WTC11 (cell line): ENCODE results near the gene RSPH9. TPM values are rescaled to one million over a fixed set of nuclear protein-coding genes. Genes with fewer than 3 reads are reported as not detected.

Source experiments
- ATAC-seq: fragments of 200-7000 bp; cut with Tn5 transposase; 2 replicates; pipeline ENCODE4 v1.10.0; 2021; ENCODE audit warnings: mild to moderate bottlenecking, moderate library complexity
- CTCF ChIA-PET: fragments of 300-600 bp; sonication (Branson Sonifier 250); formaldehyde crosslinking; loops from one replicate; lab custom pipeline; 2021; ENCODE audit warnings: antibody characterized with exemption; lab: Charles Lee
- POLR2A ChIA-PET: fragments of 350-600 bp; sonication (Branson Sonifier 250); formaldehyde crosslinking; loops from one replicate; lab custom pipeline; 2021; ENCODE audit warnings: antibody characterized with exemption; lab: Charles Lee
- DNase-seq: peaks from one replicate; pipeline ENCODE4 v3.0.0; 2021; ENCODE audit warnings: low spot score
- H3K27ac Mint-ChIP-seq: 2 replicates; pipeline ENCODE4 v1.8.0; 2021; ENCODE audit warnings: mixed read lengths
- H3K27me3 Mint-ChIP-seq: 2 replicates; pipeline ENCODE4 v1.8.0; 2021; ENCODE audit warnings: low read depth, mild to moderate bottlenecking, moderate library complexity, mixed read lengths
- H3K36me3 Mint-ChIP-seq: 2 replicates; pipeline ENCODE4 v1.8.0; 2021; ENCODE audit warnings: mixed read lengths
- H3K4me1 Mint-ChIP-seq: 2 replicates; pipeline ENCODE4 v1.8.0; 2022; ENCODE audit warnings: mixed read lengths
- H3K4me3 Mint-ChIP-seq: 2 replicates; pipeline ENCODE4 v1.8.0; 2021; ENCODE audit warnings: mild to moderate bottlenecking, moderate library complexity, mixed read lengths
- H3K9me3 Mint-ChIP-seq: 2 replicates; pipeline ENCODE4 v1.8.0; 2021; ENCODE audit warnings: mixed read lengths
- FOXJ3 ChIP-seq: sonication (generic); formaldehyde crosslinking; IDR thresholded peaks from 2 replicates; pipeline ENCODE4 v1.9.0; 2021; ENCODE audit warnings: missing genetic modification reagents, mild to moderate bottlenecking, borderline replicate concordance
- JAZF1 ChIP-seq: fragments of 250-450 bp; sonication (Bioruptor Pico); IDR thresholded peaks from 2 replicates; pipeline ENCODE4 v1.9.0; 2021; ENCODE audit warnings: moderate library complexity, mild to moderate bottlenecking, inconsistent platforms
- MLX ChIP-seq: sonication (generic); formaldehyde crosslinking; IDR thresholded peaks from 2 replicates; pipeline ENCODE4 v1.8.1; 2023; ENCODE audit warnings: mild to moderate bottlenecking, missing genetic modification reagents, moderate library complexity
- NFYB ChIP-seq: sonication (generic); formaldehyde crosslinking; conservative IDR thresholded peaks from 2 replicates; pipeline ENCODE4 v1.8.0; 2022; ENCODE audit warnings: low read depth, missing genetic modification reagents
- NR3C1 ChIP-seq: sonication (generic); formaldehyde crosslinking; conservative IDR thresholded peaks from 2 replicates; pipeline ENCODE4 v1.8.1; 2023; ENCODE audit warnings: low read depth, mild to moderate bottlenecking, missing genetic modification reagents
- TCF7 ChIP-seq: sonication (generic); formaldehyde crosslinking; IDR thresholded peaks from 2 replicates; pipeline ENCODE4 v1.8.0; 2022; ENCODE audit warnings: mild to moderate bottlenecking, low read depth, missing genetic modification reagents, moderate library complexity
- ZBTB43 ChIP-seq: sonication (generic); formaldehyde crosslinking; IDR thresholded peaks from 2 replicates; pipeline ENCODE4 v1.8.1; 2023; ENCODE audit warnings: mild to moderate bottlenecking, missing genetic modification reagents
- ZNF396 ChIP-seq: fragments of 250-450 bp; sonication (Bioruptor Pico); IDR thresholded peaks from 2 replicates; pipeline ENCODE4 v1.8.0; 2021; ENCODE audit warnings: mild to moderate bottlenecking, moderate library complexity, borderline replicate concordance
- total RNA-seq: library from RNA; stranded (reverse); gene quantifications from 3 replicates; pipeline ENCODE4 v1.2.3, GENCODE V29; 2021
- TF ChIP-seq, protein P1 (sequence below): sonication (generic); formaldehyde crosslinking; IDR thresholded peaks from 2 replicates; pipeline ENCODE4 v1.8.0; 2023; ENCODE audit warnings: missing genetic modification reagents, mild to moderate bottlenecking, borderline replicate concordance
- TF ChIP-seq, protein P2 (sequence below): sonication (generic); formaldehyde crosslinking; IDR thresholded peaks from 2 replicates; pipeline ENCODE4 v1.8.0; 2022; ENCODE audit warnings: missing genetic modification reagents
- TF ChIP-seq, protein P3 (sequence below): sonication (generic); formaldehyde crosslinking; IDR thresholded peaks from 2 replicates; pipeline ENCODE4 v1.8.1; 2022; ENCODE audit warnings: mild to moderate bottlenecking, moderate library complexity, missing genetic modification reagents
- TF ChIP-seq, protein P4 (sequence below): sonication (generic); formaldehyde crosslinking; conservative IDR thresholded peaks from 2 replicates; pipeline ENCODE4 v1.8.1; 2023; ENCODE audit warnings: mild to moderate bottlenecking, low read depth, missing genetic modification reagents, moderate library complexity

The RSPH9 gene
- total RNA-seq, 1 experiment from 2014 or later = 0.35 TPM

DNA sequence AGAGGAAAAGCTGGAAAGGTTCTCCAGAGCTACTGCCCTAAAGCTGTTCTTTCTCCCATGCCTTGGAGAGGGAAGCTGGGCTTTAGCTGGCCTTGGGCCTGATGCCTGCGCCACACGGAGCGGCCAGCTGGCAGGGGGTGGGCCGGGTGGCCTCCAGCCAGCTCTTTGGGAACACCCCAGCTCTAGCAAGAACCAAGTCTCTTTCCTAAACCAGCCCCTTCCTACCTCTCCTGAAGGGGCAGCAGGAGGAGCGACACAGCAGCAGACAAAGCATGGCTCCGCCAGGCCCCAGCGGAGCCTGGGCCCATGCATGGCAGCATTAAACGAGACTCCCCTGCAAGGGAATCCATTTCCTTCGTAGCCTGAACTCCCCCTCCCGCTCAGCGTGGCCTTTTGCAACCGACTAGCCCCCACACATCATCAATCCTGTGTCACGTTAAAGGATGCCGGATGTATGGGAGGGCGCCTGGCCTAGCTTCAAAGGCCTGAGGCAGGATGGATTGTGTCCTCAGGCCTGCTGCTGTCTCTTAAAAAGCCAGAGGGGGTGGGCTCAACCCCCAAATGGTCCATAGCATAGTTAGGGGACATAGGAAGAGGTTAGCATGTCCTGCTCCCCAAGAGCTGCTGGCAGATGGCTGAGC is 28.7 kb downstream of the RSPH9 start (continued):
- TF ChIP-seq, protein P1, sequence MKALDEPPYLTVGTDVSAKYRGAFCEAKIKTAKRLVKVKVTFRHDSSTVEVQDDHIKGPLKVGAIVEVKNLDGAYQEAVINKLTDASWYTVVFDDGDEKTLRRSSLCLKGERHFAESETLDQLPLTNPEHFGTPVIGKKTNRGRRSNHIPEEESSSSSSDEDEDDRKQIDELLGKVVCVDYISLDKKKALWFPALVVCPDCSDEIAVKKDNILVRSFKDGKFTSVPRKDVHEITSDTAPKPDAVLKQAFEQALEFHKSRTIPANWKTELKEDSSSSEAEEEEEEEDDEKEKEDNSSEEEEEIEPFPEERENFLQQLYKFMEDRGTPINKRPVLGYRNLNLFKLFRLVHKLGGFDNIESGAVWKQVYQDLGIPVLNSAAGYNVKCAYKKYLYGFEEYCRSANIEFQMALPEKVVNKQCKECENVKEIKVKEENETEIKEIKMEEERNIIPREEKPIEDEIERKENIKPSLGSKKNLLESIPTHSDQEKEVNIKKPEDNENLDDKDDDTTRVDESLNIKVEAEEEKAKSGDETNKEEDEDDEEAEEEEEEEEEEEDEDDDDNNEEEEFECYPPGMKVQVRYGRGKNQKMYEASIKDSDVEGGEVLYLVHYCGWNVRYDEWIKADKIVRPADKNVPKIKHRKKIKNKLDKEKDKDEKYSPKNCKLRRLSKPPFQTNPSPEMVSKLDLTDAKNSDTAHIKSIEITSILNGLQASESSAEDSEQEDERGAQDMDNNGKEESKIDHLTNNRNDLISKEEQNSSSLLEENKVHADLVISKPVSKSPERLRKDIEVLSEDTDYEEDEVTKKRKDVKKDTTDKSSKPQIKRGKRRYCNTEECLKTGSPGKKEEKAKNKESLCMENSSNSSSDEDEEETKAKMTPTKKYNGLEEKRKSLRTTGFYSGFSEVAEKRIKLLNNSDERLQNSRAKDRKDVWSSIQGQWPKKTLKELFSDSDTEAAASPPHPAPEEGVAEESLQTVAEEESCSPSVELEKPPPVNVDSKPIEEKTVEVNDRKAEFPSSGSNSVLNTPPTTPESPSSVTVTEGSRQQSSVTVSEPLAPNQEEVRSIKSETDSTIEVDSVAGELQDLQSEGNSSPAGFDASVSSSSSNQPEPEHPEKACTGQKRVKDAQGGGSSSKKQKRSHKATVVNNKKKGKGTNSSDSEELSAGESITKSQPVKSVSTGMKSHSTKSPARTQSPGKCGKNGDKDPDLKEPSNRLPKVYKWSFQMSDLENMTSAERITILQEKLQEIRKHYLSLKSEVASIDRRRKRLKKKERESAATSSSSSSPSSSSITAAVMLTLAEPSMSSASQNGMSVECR = no peak
- TF ChIP-seq, protein P2, sequence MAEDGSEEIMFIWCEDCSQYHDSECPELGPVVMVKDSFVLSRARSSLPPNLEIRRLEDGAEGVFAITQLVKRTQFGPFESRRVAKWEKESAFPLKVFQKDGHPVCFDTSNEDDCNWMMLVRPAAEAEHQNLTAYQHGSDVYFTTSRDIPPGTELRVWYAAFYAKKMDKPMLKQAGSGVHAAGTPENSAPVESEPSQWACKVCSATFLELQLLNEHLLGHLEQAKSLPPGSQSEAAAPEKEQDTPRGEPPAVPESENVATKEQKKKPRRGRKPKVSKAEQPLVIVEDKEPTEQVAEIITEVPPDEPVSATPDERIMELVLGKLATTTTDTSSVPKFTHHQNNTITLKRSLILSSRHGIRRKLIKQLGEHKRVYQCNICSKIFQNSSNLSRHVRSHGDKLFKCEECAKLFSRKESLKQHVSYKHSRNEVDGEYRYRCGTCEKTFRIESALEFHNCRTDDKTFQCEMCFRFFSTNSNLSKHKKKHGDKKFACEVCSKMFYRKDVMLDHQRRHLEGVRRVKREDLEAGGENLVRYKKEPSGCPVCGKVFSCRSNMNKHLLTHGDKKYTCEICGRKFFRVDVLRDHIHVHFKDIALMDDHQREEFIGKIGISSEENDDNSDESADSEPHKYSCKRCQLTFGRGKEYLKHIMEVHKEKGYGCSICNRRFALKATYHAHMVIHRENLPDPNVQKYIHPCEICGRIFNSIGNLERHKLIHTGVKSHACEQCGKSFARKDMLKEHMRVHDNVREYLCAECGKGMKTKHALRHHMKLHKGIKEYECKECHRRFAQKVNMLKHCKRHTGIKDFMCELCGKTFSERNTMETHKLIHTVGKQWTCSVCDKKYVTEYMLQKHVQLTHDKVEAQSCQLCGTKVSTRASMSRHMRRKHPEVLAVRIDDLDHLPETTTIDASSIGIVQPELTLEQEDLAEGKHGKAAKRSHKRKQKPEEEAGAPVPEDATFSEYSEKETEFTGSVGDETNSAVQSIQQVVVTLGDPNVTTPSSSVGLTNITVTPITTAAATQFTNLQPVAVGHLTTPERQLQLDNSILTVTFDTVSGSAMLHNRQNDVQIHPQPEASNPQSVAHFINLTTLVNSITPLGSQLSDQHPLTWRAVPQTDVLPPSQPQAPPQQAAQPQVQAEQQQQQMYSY (CRISPR knock-in tag) = no peak
- TF ChIP-seq ZNF396 (CRISPR knock-in tag) (no peak), NR3C1 (CRISPR knock-in tag) (no peak)
- TF ChIP-seq, protein P3, sequence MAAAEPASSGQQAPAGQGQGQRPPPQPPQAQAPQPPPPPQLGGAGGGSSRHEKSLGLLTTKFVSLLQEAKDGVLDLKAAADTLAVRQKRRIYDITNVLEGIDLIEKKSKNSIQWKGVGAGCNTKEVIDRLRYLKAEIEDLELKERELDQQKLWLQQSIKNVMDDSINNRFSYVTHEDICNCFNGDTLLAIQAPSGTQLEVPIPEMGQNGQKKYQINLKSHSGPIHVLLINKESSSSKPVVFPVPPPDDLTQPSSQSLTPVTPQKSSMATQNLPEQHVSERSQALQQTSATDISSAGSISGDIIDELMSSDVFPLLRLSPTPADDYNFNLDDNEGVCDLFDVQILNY (CRISPR knock-in tag) = no peak
- TF ChIP-seq, protein P4, sequence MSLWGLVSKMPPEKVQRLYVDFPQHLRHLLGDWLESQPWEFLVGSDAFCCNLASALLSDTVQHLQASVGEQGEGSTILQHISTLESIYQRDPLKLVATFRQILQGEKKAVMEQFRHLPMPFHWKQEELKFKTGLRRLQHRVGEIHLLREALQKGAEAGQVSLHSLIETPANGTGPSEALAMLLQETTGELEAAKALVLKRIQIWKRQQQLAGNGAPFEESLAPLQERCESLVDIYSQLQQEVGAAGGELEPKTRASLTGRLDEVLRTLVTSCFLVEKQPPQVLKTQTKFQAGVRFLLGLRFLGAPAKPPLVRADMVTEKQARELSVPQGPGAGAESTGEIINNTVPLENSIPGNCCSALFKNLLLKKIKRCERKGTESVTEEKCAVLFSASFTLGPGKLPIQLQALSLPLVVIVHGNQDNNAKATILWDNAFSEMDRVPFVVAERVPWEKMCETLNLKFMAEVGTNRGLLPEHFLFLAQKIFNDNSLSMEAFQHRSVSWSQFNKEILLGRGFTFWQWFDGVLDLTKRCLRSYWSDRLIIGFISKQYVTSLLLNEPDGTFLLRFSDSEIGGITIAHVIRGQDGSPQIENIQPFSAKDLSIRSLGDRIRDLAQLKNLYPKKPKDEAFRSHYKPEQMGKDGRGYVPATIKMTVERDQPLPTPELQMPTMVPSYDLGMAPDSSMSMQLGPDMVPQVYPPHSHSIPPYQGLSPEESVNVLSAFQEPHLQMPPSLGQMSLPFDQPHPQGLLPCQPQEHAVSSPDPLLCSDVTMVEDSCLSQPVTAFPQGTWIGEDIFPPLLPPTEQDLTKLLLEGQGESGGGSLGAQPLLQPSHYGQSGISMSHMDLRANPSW = no peak
- TF ChIP-seq, all 79 proteins: peak for 0

- ATAC-seq (no peak), DNase-seq (no peak)
- POLR2A ChIA-PET = no interaction called here
- peaks cover 13% of the 10 kb centered on the region for H3K4me1 Mint-ChIP-seq
- no peak overlapping the region for H3K27ac Mint-ChIP-seq
- H3K9me3 Mint-ChIP-seq = no peaks in the 10 kb centered on the region
- no peak overlapping the region for H3K4me3 Mint-ChIP-seq
- peaks cover 62% of the 10 kb centered on the region for H3K36me3 Mint-ChIP-seq
- TF ChIP-seq ZBTB43 (CRISPR knock-in tag) = no peak
- TF ChIP-seq, all 79 proteins: peak for 0
- CTCF ChIA-PET = no interaction called here
- no peaks in the 10 kb centered on the region for H3K27me3 Mint-ChIP-seq
Measured at GRCh38 chr6:43674291-43674690, 29.5 kb downstream of the RSPH9 start.

- H3K27me3 Mint-ChIP-seq = no peaks in the 10 kb centered on the region
- ChIA-PET CTCF (no interaction called here), POLR2A (no interaction called here)
- H3K9me3 Mint-ChIP-seq = no peaks in the 10 kb centered on the region
- no peak overlapping the region for H3K27ac Mint-ChIP-seq
- DNase-seq = no peak
- ATAC-seq = no peak
- H3K36me3 Mint-ChIP-seq = peaks cover 63% of the 10 kb centered on the region
- H3K4me1 Mint-ChIP-seq = peaks cover 6% of the 10 kb centered on the region
- no peak overlapping the region for H3K4me3 Mint-ChIP-seq
- TF ChIP-seq TCF7 (CRISPR knock-in tag) (no peak), FOXJ3 (CRISPR knock-in tag) (no peak), MLX (CRISPR knock-in tag) (no peak), NFYB (CRISPR knock-in tag) (no peak), JAZF1 (CRISPR knock-in tag) (no peak)
- TF ChIP-seq, protein P3 (CRISPR knock-in tag) = no peak
- TF ChIP-seq, protein P2 (CRISPR knock-in tag) = no peak
Measured at GRCh38 chr6:43674921-43675320, 30.1 kb downstream of the RSPH9 start.
